Measurements from ENCODE around the gene FAM47E. TPM values are rescaled to one million over a fixed set of nuclear protein-coding genes. Genes with fewer than 3 reads are reported as not detected.

The FAM47E gene
- not detected for polyA plus RNA-seq

GRCh38 chr4:76251441-76252270 lies at the start of gene FAM47E:
Gene FAM47E, plus strand, starts transcription at chr4:76251721. Its CDS starts 26 bp downstream, at chr4:76251747.
- Mint-ChIP-seq H3K9me3 (no peaks in the 10 kb centered on the region), H3K4me3 (peak within 1 kb of the TSS in 3 of 4 donors; percentile 48 to 91 (median 74)), H3K36me3 (peaks cover 1% of the 10 kb centered on the region), H3K27me3 (peaks cover 41% of the 10 kb centered on the region), H3K4me1 (peaks cover 3 to 6% (median 6%) of the 10 kb centered on the region in 3 donors), H3K27ac (no peak within 1 kb of the TSS)

DNA sequence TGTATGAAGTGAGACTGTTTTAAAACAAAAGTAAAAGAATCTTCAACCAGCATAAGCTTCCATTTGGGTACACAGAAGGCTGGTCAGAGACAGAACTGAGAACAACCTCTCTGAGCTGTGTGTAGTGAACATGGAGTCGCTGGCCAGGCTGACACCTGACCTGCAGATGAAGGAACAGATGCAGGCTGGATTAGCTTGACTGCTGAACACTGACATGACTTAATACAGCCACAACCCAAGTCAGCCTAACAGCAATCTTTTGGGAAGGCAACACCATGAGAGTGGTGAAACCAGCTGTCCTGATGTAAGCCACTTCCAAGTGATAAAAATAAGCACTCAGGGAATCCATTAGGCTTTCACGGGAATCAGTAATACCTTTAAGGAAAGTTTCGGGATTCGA lies 48.0 kb upstream of the FAM47E start:
- no peak overlapping the region for H3K4me3 Mint-ChIP-seq
- no peaks in the 10 kb centered on the region for H3K27me3 Mint-ChIP-seq
- peaks cover under 1% of the 10 kb centered on the region for H3K36me3 Mint-ChIP-seq
- peaks cover 25 to 30% (median 29%) of the 10 kb centered on the region in 3 donors for H3K4me1 Mint-ChIP-seq
- H3K27ac Mint-ChIP-seq: no peak overlapping the region
- H3K9me3 Mint-ChIP-seq: no peaks in the 10 kb centered on the region

- Mint-ChIP-seq H3K27me3 (no peaks in the 10 kb centered on the region), H3K27ac (no peak overlapping the region), H3K9me3 (no peaks in the 10 kb centered on the region), H3K36me3 (peaks cover 1% of the 10 kb centered on the region), H3K4me3 (no peak overlapping the region), H3K4me1 (peaks cover 19 to 24% (median 20%) of the 10 kb centered on the region in 3 donors)
Observed at GRCh38 chr4:76204936-76205335, 46.6 kb upstream of the FAM47E start.

GRCh38 chr4:76205476-76205875 lies 46.0 kb upstream of the FAM47E start:
- Mint-ChIP-seq H3K27ac (no peak overlapping the region), H3K4me3 (no peak overlapping the region), H3K4me1 (peaks cover 19 to 22% (median 21%) of the 10 kb centered on the region in 3 donors), H3K27me3 (no peaks in the 10 kb centered on the region), H3K36me3 (peaks cover 1% of the 10 kb centered on the region), H3K9me3 (no peaks in the 10 kb centered on the region)

DNA sequence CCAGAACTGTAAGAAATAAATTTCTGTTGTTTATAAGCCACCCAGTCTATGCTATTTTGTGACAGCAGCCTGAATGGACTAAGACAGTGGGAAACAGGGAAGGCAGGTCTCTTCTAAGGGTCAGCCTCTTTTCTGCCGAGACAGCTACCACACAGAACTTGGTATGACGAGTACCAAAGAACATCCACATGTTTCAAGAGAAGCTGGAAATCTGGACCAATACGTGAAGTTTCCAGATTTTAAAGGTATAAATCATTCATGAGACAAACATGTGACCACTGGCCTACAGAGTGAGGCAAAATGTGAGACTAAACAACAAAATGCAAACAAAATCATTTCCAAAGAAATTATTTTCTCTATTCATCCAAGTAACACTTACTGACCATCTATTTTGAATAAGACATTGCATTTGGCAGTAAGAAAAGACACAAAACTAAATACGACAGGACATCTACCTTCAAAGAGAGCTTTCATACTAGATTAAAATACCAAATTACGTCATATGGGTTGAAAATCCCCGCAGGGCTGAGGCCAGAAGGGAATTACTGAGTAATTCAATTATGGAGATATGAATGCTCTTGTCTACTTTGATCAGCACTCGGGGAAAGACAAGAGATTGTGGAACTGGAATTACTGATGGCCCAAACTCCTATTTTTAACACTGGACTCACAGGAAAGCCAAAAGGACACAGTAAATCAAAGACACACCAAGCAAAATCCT lies 45.1 kb upstream of the FAM47E start:
- H3K27ac Mint-ChIP-seq: no peak overlapping the region
- no peak overlapping the region for H3K4me3 Mint-ChIP-seq
- H3K9me3 Mint-ChIP-seq: no peaks in the 10 kb centered on the region
- peaks cover 1% of the 10 kb centered on the region for H3K36me3 Mint-ChIP-seq
- peaks cover 18 to 31% (median 22%) of the 10 kb centered on the region in 3 donors for H3K4me1 Mint-ChIP-seq
- H3K27me3 Mint-ChIP-seq: no peaks in the 10 kb centered on the region

DNA sequence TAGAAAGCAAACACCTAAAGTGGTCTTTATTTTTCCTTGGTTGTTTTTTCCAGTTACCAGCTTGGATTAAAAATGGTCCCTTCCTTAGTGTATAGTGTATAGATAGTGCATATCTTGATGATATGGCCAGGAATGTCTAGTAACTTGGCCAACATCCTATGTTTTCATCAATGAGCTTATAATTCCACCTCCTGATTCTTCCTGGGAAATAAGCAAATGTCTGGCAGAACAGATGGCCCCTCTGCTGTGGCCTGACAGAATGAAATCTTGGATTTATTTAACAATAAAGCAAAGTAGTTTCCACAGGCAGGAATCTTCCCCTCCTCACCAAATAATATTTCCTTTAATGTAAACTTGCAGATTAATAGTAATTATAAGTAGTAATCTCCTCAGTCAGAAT lies 44.0 kb upstream of the FAM47E start:
- Mint-ChIP-seq H3K27ac (no peak overlapping the region), H3K4me1 (peaks cover 28 to 39% (median 30%) of the 10 kb centered on the region in 3 donors), H3K27me3 (no peaks in the 10 kb centered on the region), H3K36me3 (peaks cover 1% of the 10 kb centered on the region), H3K9me3 (no peaks in the 10 kb centered on the region), H3K4me3 (no peak overlapping the region)

GRCh38 chr4:76208005-76208765 lies 43.3 kb upstream of the FAM47E start:
- Mint-ChIP-seq H3K4me1 (peaks cover 31 to 45% (median 35%) of the 10 kb centered on the region in 3 donors), H3K36me3 (peaks cover 1% of the 10 kb centered on the region), H3K4me3 (peak overlapping the region in 1 of 4 donors; percentile 6), H3K27me3 (no peaks in the 10 kb centered on the region), H3K9me3 (no peaks in the 10 kb centered on the region), H3K27ac (no peak overlapping the region)

GRCh38 chr4:76209881-76210280 lies 41.6 kb upstream of the FAM47E start:
- Mint-ChIP-seq H3K4me3 (peak overlapping the region in 1 of 4 donors; percentile 26), H3K4me1 (peaks cover 39 to 55% (median 42%) of the 10 kb centered on the region in 3 donors)

DNA sequence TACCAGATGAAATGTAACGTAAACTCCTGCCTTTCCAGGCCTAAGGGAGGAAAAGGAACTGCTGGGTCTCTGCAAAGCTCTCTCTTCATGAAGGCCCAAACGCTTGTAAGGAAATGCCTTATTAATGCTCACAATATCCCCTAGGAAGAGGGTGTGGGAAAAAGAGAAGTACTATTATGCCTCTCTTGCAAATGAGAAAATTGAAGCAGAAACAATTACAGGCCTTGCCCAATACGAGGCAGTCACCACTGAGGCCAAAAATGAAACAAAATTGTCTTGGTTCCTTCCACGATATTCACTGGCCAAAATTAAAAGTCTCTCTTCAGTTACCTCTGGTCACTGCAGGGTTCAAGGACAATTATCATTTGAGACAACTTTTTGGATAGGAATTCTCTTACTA lies 41.1 kb upstream of the FAM47E start:
- H3K4me3 Mint-ChIP-seq: peak overlapping the region in 2 of 4 donors; percentile 26 to 63
- no peaks in the 10 kb centered on the region for H3K9me3 Mint-ChIP-seq
- H3K27me3 Mint-ChIP-seq: peaks cover 2% of the 10 kb centered on the region
- H3K27ac Mint-ChIP-seq: peak overlapping the region in 2 of 3 donors; percentile 28 to 90
- peaks cover 41 to 55% (median 43%) of the 10 kb centered on the region in 3 donors for H3K4me1 Mint-ChIP-seq
- H3K36me3 Mint-ChIP-seq: peaks cover 1% of the 10 kb centered on the region

More at GRCh38 chr4:76209881-76210280, 41.6 kb upstream of the FAM47E start:
- Mint-ChIP-seq H3K27ac (no peak overlapping the region), H3K36me3 (peaks cover 1% of the 10 kb centered on the region), H3K27me3 (peaks cover 2% of the 10 kb centered on the region), H3K9me3 (no peaks in the 10 kb centered on the region)

- peak overlapping the region; percentile 90 to 99 (median 95) for H3K27ac Mint-ChIP-seq
- H3K4me3 Mint-ChIP-seq: peak overlapping the region; percentile 86 to 97 (median 91)
- H3K9me3 Mint-ChIP-seq: no peaks in the 10 kb centered on the region
- H3K36me3 Mint-ChIP-seq: peaks cover 1% of the 10 kb centered on the region
- peaks cover 37 to 55% (median 41%) of the 10 kb centered on the region in 3 donors for H3K4me1 Mint-ChIP-seq
- H3K27me3 Mint-ChIP-seq: peaks cover 2% of the 10 kb centered on the region
Observed at GRCh38 chr4:76211769-76212708, 39.5 kb upstream of the FAM47E start.

GRCh38 chr4:76212851-76213414 lies 38.6 kb upstream of the FAM47E start:
- peaks cover 35 to 48% (median 41%) of the 10 kb centered on the region in 3 donors for H3K4me1 Mint-ChIP-seq
- peaks cover 1% of the 10 kb centered on the region for H3K36me3 Mint-ChIP-seq
- peak overlapping the region; percentile 90 to 99 (median 95) for H3K27ac Mint-ChIP-seq

DNA sequence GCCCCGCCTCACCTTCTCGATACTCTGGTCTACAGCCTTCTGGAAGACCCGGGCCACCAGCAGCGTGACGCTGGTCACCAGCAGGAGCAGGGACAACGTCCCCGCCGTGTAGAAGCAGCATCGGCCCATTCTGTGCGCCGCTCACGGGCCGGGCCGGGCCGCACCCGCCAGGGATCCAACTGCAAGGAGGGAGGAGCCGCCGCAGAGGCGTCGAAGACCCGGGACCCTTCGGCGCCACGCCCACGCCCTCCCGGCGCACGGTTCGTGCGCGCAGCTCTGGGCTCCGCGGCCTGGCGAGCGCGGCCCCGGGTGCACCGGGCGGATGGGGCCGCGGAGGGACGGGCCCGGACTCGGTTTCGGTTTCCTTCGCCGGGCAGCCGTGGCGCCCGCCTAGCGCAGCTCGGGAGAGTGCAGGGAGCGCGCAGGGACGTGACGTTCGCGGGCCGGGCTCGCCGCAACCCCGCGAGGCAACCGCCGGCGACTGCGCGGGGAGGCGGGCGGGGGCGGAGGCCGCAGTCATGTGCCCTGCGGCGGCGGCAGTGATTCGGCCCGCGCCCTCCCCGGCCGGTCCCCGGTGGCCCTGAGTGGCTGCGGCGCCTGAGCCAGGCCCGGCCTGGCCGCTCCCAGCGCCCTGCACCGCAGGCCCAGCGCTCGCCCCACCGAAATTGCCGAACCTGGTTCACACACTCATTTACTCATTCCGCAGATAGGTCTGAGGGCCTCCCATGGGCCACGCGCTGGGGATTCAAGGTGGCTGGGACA lies 37.9 kb upstream of the FAM47E start, which contains the start of gene SCARB2:
Gene SCARB2, minus strand, starts transcription at position 410 of the 762 bp plus-strand sequence. Its CDS starts 281 bp downstream, at position 129.
- Mint-ChIP-seq H3K36me3 (peaks cover under 1% of the 10 kb centered on the region), H3K27ac (peak within 1 kb of the TSS; percentile 90 to 99 (median 98)), H3K4me1 (peaks cover 31 to 41% (median 37%) of the 10 kb centered on the region in 3 donors), H3K27me3 (peaks cover 2% of the 10 kb centered on the region), H3K4me3 (peak within 1 kb of the TSS; percentile 90 to 98 (median 94)), H3K9me3 (no peaks in the 10 kb centered on the region)

More at GRCh38 chr4:76212851-76213414, 38.6 kb upstream of the FAM47E start:
- Mint-ChIP-seq H3K27me3 (peaks cover 2% of the 10 kb centered on the region), H3K9me3 (no peaks in the 10 kb centered on the region), H3K4me3 (peak overlapping the region; percentile 86 to 97 (median 91))

All from IgD-negative memory B cell (primary cell).